GM19043 (cell line): ENCODE measurements around the gene SERPINH1.
A peak's percentile ranks its signal among the peaks of the same experiment; 100 is the strongest.

Experiments used
- ATAC-seq: cut with Tn5 transposase; IDR thresholded peaks from one replicate; pipeline ENCODE4 v1.9.1; 2021; ENCODE audit warnings: low read depth; ENCODE audit not compliant: unreplicated experiment

The SERPINH1 gene

GRCh38 chr11:75532200-75533048, 29.6 kb upstream of the SERPINH1 start:
- no peak for ATAC-seq

GRCh38 chr11:75533896-75534258, 28.2 kb upstream of the SERPINH1 start:
- no peak for ATAC-seq

DNA sequence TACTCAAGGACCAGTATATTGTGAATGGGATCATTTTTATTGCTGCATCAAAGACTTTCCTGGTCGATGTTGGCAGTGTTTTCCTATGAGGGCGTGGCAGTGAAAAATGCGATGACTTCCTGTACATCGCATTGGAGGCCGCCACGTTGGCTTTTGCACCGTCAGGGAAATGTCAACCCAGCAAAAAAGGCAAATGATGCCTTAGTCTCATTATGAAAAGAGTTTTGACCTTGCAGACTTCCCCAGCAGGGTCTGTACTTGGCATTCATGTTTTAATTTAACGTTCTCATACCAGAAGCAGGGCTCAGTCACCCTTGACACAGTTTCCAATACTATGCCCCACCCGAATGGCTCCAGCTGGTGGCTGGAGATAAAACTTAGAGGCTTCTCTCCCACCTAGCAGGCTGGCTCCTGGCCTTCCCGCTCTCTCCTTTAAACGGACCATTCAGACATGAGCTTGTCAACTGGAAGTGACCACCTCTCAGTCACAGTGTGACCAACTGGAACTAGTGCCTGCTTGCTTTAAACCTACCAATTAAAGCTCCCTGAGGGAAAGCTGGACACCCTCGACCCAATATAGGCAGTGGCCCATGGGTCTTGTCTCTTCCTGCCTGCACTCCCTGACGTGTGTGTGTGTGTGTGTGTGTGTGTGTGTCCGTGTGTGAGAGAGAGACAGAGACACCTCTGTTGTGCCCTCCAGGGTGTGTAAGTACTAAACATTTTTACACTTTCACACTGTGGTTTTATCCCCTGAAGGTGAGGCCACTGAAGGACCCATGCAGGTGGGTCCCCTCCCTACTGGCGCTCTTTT, 27.6 kb upstream of the SERPINH1 start:
- no peak for ATAC-seq

- no peak for ATAC-seq
Observed at GRCh38 chr11:75535071-75535470, 27.0 kb upstream of the SERPINH1 start.

- peak; percentile 79 for ATAC-seq
Observed at GRCh38 chr11:75536786-75537641, 25.0 kb upstream of the SERPINH1 start.

GRCh38 chr11:75537740-75538139, 24.3 kb upstream of the SERPINH1 start:
- no peak for ATAC-seq

- ATAC-seq, result no peak
Observed at GRCh38 chr11:75538150-75538942, 23.7 kb upstream of the SERPINH1 start.

DNA sequence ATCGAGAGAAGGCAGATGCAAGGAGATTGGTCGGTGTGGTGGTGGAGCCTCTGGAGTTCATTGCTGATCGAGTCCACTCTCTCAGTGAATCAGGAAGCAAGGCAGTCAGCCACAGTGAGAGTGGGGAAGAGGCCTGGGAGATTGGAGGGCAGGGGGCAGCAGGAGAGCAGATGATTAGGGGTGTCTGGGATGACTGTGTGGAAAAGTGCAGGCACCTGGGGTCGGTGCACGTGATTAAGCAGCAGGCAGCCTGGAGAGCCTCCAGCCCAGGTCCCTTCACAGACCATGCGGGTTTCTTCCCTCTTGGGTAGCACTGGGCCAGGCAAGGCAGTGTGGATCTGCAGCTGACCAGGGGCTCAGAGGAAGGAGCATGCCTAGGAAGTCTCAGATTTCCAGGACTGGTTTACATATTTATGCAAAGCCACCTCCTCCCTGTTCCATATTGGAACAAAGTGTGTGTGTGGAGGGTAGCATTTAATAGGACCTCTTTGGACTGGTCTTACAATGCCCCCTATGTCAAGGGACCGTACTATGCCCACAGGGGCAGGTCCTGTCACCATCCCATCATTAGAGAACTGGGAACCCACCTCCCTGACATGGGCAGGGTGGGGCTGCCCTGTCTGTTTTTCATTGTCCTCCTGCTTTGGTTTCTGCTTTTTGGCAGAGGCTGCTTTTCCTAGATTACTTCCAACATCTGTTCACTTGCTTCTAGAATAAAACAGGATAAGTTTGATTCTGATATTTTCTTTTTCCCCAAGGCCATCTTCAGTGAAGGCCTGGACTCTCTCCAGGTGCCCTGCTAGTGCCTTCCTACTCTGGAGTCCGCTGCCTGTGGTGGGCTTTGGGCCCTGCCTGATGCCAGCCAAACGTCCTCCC, 22.4 kb upstream of the SERPINH1 start:
- no peak for ATAC-seq

DNA sequence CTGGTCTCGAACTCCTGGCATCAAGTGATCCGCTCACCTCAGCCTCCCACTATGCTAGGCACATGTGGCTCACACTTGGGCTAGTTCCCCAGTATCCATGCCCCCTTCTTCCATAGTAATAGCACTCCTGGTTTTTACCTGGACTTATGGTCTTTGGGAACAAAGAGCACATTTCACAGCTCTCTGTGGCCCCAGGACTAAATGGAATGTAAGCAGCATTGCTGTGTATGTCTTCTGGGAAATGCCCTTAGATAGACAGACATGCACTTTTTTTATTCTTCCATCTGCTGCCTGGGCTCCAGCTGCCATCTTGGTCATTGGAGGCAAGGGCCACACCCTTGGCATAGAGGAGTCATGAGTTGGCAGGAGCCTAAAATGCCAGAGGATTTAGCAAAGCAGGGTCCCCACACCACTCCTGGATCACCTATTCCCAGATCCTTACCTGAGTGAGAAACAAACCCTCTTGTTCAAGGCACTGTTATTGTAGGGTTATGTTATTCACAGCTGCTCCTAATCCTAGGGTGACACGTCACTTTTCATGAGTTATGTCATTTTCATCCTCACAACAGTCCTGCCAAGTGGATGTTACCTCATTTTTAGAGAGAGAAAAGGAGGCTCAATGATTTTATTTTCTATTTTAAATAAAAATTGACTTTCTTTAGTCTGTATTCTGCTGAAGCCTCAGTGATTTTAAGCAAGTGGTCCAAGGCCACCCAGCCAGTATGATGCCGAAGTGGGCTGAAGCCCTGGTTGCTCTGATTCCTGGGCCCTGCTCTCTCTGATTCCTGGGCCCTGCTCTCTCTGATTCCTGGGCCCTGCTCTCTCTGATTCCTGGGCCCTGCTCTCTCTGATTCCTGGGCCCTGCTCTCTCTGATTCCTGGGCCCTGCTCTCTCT, 20.6 kb upstream of the SERPINH1 start:
- ATAC-seq, result no peak

DNA sequence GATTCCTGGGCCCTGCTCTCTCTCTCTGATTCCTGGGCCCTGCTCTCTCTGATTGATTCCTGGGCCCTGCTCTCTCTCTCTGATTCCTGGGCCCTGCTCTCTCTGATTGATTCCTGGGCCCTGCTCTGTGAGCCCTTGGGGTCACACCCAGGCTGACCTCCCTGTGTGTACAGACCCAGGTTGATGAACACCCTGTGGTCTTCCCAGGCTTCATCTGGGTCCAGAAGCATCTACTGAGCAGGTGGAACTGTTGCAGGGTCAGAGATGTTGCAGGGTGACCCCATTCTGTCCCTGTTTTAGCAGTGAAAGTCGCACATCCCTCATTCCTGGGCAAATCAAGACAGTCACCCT, 20.0 kb upstream of the SERPINH1 start:
- ATAC-seq, result no peak

DNA sequence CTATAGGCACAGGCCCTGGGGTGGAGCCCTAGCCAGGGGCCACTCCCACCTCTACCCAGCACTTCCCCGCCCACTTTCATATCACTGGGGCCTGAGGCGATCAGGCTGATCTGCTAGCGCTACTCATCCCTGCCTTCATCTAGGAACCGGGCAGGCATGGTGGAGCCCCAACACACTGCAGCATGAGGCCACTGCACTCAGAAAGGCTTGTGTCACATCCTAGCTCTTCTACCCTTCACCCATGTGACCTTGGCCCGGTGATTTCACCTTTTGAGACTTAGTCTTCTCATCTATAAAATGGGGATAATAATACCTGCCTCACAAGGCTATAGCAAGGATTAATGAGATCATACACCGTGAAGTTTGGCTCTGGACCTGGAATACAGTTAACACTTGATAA, 18.2 kb upstream of the SERPINH1 start:
- no peak for ATAC-seq

- no peak for ATAC-seq
Observed at GRCh38 chr11:75547177-75547576, 14.9 kb upstream of the SERPINH1 start.

GRCh38 chr11:75547617-75548058, 14.4 kb upstream of the SERPINH1 start:
- ATAC-seq, result no peak

GRCh38 chr11:75548595-75549272, 13.3 kb upstream of the SERPINH1 start:
- ATAC-seq, result no peak

- no peak for ATAC-seq
Observed at GRCh38 chr11:75549370-75549958, 12.6 kb upstream of the SERPINH1 start.

DNA sequence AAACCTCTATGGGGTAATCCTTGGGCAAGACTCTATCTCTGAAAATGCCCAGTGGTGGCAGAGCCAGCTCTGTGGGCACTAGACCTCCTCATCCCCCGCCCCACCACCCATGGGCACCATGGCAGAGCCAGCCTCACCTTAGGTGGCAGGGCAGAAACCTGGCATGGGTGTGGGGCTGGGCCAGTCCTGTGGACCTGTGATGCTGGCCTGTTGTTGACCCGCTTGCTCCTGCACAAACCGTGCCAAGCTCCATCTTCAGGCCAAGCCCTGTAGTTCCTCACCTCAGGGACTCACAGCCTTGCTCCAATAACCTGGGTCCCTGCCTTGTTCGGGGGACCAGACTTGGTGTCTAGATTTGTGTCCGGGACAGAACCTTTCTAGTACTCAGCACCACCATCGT, 8.9 kb upstream of the SERPINH1 start:
- no peak for ATAC-seq

DNA sequence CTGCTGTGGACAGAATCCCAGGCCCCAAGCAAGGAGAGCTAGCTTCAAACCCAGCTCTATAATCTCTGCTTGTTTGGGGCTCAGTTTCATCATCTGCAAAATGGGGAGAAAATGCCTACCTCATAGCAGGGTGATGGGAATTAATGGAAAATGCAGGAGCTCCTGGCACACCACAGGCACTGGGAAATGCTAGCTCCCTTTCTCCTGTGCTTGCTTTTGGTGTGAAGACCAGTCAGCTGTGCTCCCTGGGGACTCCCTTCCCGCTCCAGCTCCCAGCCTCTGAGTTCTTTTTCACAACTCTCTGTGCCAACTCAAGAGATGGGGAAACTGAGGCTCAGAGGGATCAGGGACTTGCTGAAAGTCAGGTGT, 8.2 kb upstream of the SERPINH1 start:
- no peak for ATAC-seq
